H1 (cell line): ENCODE measurements around the gene ABCF2. TPM values are rescaled to one million over a fixed set of nuclear protein-coding genes. Genes with fewer than 3 reads are reported as not detected.

Source experiments
- polyA plus RNA-seq, 7 experiments: library from polyadenylated mRNA; depleted of rRNA in 3 of 7; stranded (reverse) in 5 of 7; unstranded in 2 of 7; fragments of >200 nt in 5 of 7; fragments of 200-250 nt in 2 of 7; gene quantifications; 1 replicate in 5 of 7; 2 replicates in 1 of 7; 4 replicates in 1 of 7; pipeline versions ENCODE4 v1.2.1 to v1.2.3, GENCODE V29; 2011 to 2013; ENCODE audit warnings: missing spikeins in 2 of 7, mixed read lengths in 2 of 7
- total RNA-seq: library from RNA; stranded (reverse); fragmentation: NEBNext Ultra II Directional; extraction: Animal tissue kit (Norgen Biotek cat#: 25700); gene quantifications from 2 replicates; pipeline ENCODE4 v1.2.1, GENCODE V29; 2021
- TF ChIP-seq, protein P1 (sequence below): fragments of 300-600 bp; sonication (generic); IDR thresholded peaks from 2 replicates; pipeline ENCODE4 v1.7.1; 2012; ENCODE audit warnings: low read length, moderate library complexity, mild to moderate bottlenecking, inconsistent platforms; ENCODE audit not compliant: insufficient replicate concordance

Gene ABCF2
- total and polyA plus RNA-seq, 2 of the 8 experiments (the other 6 are each of a cell fraction or from before 2014, with no cell fraction given), result 28.0 to 55.0 TPM

DNA sequence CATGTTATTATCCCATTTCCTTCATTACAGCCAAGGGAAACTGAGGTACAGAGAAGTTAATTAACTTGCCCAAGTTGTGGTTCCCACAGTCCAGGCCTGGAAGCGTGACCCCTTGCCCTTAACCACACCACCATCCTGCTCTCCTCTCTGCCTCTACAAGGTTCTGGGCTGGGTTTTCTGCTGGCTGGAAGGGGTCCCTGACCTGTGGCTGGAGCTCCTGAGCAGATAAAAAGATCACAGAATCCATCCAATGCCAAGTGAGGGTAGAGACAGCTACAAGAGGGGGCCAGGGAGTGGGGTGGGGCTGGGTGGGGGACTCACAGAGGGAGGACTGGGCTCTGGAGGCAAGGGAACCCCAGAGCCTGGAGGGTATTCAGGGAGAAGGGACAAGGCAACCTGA lies 49.7 kb downstream of the ABCF2 start (continued):
- TF ChIP-seq, protein P1, sequence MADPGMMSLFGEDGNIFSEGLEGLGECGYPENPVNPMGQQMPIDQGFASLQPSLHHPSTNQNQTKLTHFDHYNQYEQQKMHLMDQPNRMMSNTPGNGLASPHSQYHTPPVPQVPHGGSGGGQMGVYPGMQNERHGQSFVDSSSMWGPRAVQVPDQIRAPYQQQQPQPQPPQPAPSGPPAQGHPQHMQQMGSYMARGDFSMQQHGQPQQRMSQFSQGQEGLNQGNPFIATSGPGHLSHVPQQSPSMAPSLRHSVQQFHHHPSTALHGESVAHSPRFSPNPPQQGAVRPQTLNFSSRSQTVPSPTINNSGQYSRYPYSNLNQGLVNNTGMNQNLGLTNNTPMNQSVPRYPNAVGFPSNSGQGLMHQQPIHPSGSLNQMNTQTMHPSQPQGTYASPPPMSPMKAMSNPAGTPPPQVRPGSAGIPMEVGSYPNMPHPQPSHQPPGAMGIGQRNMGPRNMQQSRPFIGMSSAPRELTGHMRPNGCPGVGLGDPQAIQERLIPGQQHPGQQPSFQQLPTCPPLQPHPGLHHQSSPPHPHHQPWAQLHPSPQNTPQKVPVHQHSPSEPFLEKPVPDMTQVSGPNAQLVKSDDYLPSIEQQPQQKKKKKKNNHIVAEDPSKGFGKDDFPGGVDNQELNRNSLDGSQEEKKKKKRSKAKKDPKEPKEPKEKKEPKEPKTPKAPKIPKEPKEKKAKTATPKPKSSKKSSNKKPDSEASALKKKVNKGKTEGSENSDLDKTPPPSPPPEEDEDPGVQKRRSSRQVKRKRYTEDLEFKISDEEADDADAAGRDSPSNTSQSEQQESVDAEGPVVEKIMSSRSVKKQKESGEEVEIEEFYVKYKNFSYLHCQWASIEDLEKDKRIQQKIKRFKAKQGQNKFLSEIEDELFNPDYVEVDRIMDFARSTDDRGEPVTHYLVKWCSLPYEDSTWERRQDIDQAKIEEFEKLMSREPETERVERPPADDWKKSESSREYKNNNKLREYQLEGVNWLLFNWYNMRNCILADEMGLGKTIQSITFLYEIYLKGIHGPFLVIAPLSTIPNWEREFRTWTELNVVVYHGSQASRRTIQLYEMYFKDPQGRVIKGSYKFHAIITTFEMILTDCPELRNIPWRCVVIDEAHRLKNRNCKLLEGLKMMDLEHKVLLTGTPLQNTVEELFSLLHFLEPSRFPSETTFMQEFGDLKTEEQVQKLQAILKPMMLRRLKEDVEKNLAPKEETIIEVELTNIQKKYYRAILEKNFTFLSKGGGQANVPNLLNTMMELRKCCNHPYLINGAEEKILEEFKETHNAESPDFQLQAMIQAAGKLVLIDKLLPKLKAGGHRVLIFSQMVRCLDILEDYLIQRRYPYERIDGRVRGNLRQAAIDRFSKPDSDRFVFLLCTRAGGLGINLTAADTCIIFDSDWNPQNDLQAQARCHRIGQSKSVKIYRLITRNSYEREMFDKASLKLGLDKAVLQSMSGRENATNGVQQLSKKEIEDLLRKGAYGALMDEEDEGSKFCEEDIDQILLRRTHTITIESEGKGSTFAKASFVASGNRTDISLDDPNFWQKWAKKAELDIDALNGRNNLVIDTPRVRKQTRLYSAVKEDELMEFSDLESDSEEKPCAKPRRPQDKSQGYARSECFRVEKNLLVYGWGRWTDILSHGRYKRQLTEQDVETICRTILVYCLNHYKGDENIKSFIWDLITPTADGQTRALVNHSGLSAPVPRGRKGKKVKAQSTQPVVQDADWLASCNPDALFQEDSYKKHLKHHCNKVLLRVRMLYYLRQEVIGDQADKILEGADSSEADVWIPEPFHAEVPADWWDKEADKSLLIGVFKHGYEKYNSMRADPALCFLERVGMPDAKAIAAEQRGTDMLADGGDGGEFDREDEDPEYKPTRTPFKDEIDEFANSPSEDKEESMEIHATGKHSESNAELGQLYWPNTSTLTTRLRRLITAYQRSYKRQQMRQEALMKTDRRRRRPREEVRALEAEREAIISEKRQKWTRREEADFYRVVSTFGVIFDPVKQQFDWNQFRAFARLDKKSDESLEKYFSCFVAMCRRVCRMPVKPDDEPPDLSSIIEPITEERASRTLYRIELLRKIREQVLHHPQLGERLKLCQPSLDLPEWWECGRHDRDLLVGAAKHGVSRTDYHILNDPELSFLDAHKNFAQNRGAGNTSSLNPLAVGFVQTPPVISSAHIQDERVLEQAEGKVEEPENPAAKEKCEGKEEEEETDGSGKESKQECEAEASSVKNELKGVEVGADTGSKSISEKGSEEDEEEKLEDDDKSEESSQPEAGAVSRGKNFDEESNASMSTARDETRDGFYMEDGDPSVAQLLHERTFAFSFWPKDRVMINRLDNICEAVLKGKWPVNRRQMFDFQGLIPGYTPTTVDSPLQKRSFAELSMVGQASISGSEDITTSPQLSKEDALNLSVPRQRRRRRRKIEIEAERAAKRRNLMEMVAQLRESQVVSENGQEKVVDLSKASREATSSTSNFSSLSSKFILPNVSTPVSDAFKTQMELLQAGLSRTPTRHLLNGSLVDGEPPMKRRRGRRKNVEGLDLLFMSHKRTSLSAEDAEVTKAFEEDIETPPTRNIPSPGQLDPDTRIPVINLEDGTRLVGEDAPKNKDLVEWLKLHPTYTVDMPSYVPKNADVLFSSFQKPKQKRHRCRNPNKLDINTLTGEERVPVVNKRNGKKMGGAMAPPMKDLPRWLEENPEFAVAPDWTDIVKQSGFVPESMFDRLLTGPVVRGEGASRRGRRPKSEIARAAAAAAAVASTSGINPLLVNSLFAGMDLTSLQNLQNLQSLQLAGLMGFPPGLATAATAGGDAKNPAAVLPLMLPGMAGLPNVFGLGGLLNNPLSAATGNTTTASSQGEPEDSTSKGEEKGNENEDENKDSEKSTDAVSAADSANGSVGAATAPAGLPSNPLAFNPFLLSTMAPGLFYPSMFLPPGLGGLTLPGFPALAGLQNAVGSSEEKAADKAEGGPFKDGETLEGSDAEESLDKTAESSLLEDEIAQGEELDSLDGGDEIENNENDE, result no peak
